GM10266 (cell line): ENCODE results near the gene ENTR1.

Experiments used
- DNase-seq: peaks from one replicate; pipeline ENCODE4 v3.0.0; 2012; ENCODE audit errors: extremely low spot score
- CTCF ChIP-seq: IDR thresholded peaks from 2 replicates; pipeline ENCODE4 v1.5.1; 2012; ENCODE audit warnings: mild to moderate bottlenecking, low read depth; ENCODE audit not compliant: control insufficient read depth, insufficient read depth; ENCODE audit errors: missing control alignments

ENTR1 gene

DNA sequence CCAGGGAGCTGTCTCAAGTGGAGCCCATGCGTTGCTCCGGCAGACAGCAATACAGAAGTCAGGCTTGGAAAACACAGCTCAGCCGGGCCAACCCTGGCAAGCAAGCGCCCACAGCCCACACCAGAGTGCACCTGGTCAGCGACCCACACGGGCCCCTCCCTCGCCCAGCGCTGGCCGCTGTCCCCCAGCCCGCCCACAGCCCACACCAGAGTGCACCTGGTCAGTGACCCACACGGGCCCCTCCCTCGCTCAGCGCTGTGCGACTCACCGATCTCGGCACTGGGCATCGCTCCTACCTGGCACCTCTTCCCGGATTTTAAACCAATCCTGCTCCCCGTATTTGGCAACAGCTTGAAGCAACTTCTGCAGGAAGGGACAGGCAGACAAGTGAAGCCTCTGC is 23.2 kb downstream of the ENTR1 start:
- DNase-seq = no peak
- no peak for TF ChIP-seq CTCF

- no peak for TF ChIP-seq CTCF
- DNase-seq = no peak
Observed at GRCh38 chr9:136386018-136386417, 24.4 kb downstream of the ENTR1 start.

- TF ChIP-seq CTCF = no peak
- DNase-seq = no peak
Observed at GRCh38 chr9:136385015-136385414, 25.4 kb downstream of the ENTR1 start.

DNA sequence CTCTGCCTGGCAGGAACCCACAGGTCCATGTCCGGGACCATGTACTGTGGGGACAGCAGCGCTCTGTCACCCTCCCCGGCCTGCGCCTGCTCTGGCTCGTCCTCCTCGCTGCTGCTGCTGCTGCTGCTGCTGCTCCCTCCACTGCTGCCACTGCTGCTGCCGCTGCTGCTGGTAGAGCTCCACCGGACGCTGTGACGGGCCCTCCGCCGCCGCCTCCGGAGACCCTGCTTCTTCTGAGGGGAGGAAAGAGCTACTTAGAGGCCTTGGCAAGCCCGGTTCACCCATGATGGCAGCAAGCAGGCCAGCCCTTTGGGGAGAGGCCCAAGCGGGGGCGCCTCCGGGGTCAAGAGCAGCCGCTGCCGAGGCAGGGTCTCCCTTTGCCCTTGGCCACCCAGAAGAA is 27.0 kb downstream of the ENTR1 start:
- TF ChIP-seq CTCF = no peak
- no peak for DNase-seq

DNA sequence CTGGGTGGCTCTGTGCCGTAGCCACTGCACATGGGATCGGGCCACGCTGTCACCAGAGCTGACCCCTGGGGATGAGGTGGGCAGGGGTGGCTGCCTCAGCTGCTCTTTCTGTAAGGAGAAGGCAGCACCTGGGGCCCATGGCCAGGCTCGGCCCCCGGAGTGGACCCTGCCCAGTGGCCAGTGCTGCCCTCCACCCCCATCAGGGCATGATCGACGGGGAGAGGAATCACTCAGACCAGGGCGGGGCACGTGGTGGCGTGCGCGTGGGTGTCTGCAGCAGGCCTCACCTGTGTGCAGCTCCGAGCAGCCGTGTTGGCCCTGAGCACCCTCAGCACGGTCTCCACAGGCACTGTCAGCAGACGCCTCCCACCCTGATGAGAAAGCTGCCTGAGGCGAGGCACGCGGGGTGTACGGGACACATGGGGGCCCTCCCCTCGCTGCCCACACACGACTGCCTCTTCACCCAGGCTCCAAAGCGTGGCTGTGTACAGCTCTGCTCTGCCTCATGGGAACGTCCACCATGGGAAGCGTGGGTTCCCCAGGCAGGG is 28.4 kb downstream of the ENTR1 start:
- no peak for TF ChIP-seq CTCF

DNA sequence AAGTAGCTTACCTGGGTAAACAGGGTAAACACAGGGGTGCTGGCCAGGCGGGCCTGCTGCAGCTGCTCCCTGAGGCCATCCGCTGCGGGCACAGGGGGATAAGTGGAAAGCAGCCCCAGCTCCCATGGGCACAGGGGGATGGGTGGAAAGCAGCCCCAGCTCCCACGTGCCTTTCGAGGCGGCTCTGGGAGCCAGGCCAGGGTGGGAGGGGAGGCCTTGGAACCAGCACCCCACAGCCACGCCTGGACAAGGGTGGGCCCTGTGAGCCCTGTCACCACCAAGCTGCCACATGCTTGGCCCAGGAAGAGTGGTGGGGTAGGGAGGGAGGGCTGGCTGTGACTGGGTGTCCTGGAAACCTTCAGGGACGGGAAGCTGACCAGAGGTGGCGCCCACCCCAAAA is 29.1 kb downstream of the ENTR1 start:
- no peak for TF ChIP-seq CTCF
- DNase-seq = no peak

More for the DNA sequence above, 28.4 kb downstream of the ENTR1 start:
- no peak for DNase-seq

- TF ChIP-seq CTCF = no peak
- no peak for DNase-seq
Observed at GRCh38 chr9:136380381-136380780, 30.0 kb downstream of the ENTR1 start.

DNA sequence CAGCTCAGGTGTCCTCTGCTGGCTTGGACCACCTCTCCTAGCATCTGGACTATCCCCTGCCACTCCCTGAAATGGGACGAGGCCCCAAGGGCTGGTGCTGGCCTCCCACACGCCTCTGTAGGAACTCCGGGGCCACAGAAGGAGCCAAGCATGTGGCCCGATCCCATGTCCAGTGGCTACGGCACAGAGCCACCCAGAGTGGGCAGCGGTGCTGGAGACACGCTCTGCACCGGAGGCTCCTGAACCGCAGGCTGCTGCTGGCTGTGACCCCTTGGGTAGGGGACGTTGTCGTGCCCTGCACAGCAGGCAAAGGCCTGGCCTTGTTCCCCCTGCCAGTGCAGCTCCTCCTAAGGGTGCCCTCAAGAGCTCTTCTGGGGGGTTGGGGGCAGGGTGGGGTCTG is 30.5 kb downstream of the ENTR1 start:
- TF ChIP-seq CTCF = no peak
- DNase-seq = no peak
